K562 (cell line): Measurements from ENCODE around the gene ANKRD27. TPM values are rescaled to one million over a fixed set of nuclear protein-coding genes. Genes with fewer than 3 reads are reported as not detected.

Source experiments
- ARID1B ChIP-seq: fragments of 450-650 bp; IDR thresholded peaks from 2 replicates; pipeline ENCODE4 v1.6.1; 2016; ENCODE audit warnings: antibody characterized with exemption, mild to moderate bottlenecking, inconsistent platforms
- CHD1 ChIP-seq: fragments of 200-600 bp; sonication (generic); IDR thresholded peaks from one replicate; pipeline ENCODE4 v1.6.1; 2012; ENCODE audit warnings: mild to moderate bottlenecking, moderate library complexity, low read length, inconsistent platforms
- CREB3L1 ChIP-seq: fragments of 450-650 bp; IDR thresholded peaks from 2 replicates; pipeline ENCODE4 v1.6.1; 2014; ENCODE audit warnings: low read depth, mild to moderate bottlenecking, moderate library complexity, borderline replicate concordance
- CUX1 ChIP-seq: fragments of 200-800 bp; sonication (Bioruptor generic); IDR thresholded peaks from 2 replicates; pipeline ENCODE4 v1.6.1; 2016; ENCODE audit warnings: missing genetic modification characterization, missing compliant biosample characterization
- E2F4 ChIP-seq: sonication (generic); formaldehyde crosslinking; IDR thresholded peaks from 2 replicates; pipeline ENCODE4 v1.8.0; 2022; ENCODE audit warnings: mild to moderate bottlenecking, low read depth, missing genetic modification reagents
- E2F8 ChIP-seq: fragments of 450-650 bp; IDR thresholded peaks from 2 replicates; pipeline ENCODE4 v1.7.1; 2018; ENCODE audit warnings: mild to moderate bottlenecking, low read depth; ENCODE audit not compliant: partially characterized antibody
- KLF16 ChIP-seq: IDR thresholded peaks from 2 replicates; pipeline ENCODE4 v1.6.1; 2016; ENCODE audit warnings: antibody characterized with exemption
- MAFG ChIP-seq: fragments of 450-650 bp; conservative IDR thresholded peaks from 2 replicates; pipeline ENCODE4 v1.6.1; 2016; ENCODE audit warnings: missing genetic modification characterization, missing compliant biosample characterization
- MAFK ChIP-seq: IDR thresholded peaks from 2 replicates; pipeline ENCODE4 v1.6.1; 2011; ENCODE audit warnings: low read length, improper control_type of control experiment
- NFE2L1 ChIP-seq: fragments of 450-650 bp; IDR thresholded peaks from 2 replicates; pipeline ENCODE4 v1.6.1; 2016; ENCODE audit warnings: missing genetic modification characterization, low read depth, mild to moderate bottlenecking, missing compliant biosample characterization, moderate library complexity, borderline replicate concordance
- ZBTB49 ChIP-seq: sonication (generic); formaldehyde crosslinking; IDR thresholded peaks from 2 replicates; pipeline ENCODE4 v1.8.0; 2022; ENCODE audit warnings: missing genetic modification reagents, mild to moderate bottlenecking, borderline replicate concordance
- ZKSCAN8 ChIP-seq: fragments of 200-800 bp; sonication (Bioruptor generic); IDR thresholded peaks from 2 replicates; pipeline ENCODE4 v1.6.1; 2016; ENCODE audit warnings: missing genetic modification characterization, missing compliant biosample characterization
- ZNF444 ChIP-seq: fragments of 250-450 bp; sonication (Bioruptor Pico); IDR thresholded peaks from 2 replicates; pipeline ENCODE4 v1.4.0; 2020; ENCODE audit warnings: mild to moderate bottlenecking, moderate library complexity
- polyA plus RNA-seq, 8 experiments: library from polyadenylated mRNA; depleted of rRNA in 4 of 8; stranded (reverse) in 5 of 8; unstranded in 3 of 8; fragments of >200 nt; fragmentation: Nextera tagmentation in 2 of 8; fragmentation: Illumina TruSeq in 1 of 8; extraction: Ambion mirVana in 2 of 8; extraction: Trizol in 1 of 8; gene quantifications; 2 replicates each; pipeline versions ENCODE4 v1.2.1 to v1.2.3, GENCODE V29; 2011 to 2014; ENCODE audit warnings: inconsistent platforms in 1 of 8, missing spikeins in 1 of 8
- total RNA-seq, 7 experiments: library from RNA; depleted of rRNA in 6 of 7; stranded (reverse); fragments of >200 nt in 6 of 7; fragmentation: Illumina TruSeq in 2 of 7; extraction: Trizol in 2 of 7; gene quantifications; 2 replicates each; pipeline versions ENCODE4 v1.2.1 to v1.2.3, GENCODE V29; 2011 to 2021; ENCODE audit warnings: low replicate concordance in 1 of 7

The ANKRD27 gene
- total and polyA plus RNA-seq, 9 of the 15 experiments (the other 6 are each of a cell fraction or from before 2014, with no cell fraction given) = 5.3 to 71.3 (median 54.2) TPM

GRCh38 chr19:32580901-32581704 is 93.9 kb downstream of the ANKRD27 start, which contains the start of gene PDCD5 (continued):
- TF ChIP-seq ZBTB49 (CRISPR knock-in tag) (no peak), MAFG (tag) (no peak), CHD1 (peak; percentile 62), CREB3L1 (peak; percentile 74; the same call in 1 of the 2 replicates), NFE2L1 (no peak), CUX1 (no peak), ARID1B (no peak), E2F4 (no peak), E2F8 (no peak), MAFK (no peak), ZKSCAN8 (CRISPR knock-in tag) (no peak), ZNF444 (CRISPR knock-in tag) (no peak), KLF16 (no peak)
